Fibroblast of villous mesenchyme (primary cell): Measurements from ENCODE around the gene CHRDL2. TPM values are rescaled to one million over a fixed set of nuclear protein-coding genes. Genes with fewer than 3 reads are reported as not detected.

Source experiments
- DNase-seq: peaks from one replicate; pipeline ENCODE4 v3.0.0-alpha.2; 2010; ENCODE audit warnings: low read depth
- H3K4me3 ChIP-seq: 2 replicates; pipeline ENCODE4 v1.5.1; 2011; ENCODE audit warnings: low read depth, mild to moderate bottlenecking, low read length
- CTCF ChIP-seq: IDR thresholded peaks from 2 replicates; pipeline ENCODE4 v1.5.1; 2012; ENCODE audit warnings: low read depth, mild to moderate bottlenecking, low read length; ENCODE audit not compliant: insufficient read depth
- total RNA-seq: library from RNA; depleted of rRNA; stranded (reverse); fragments of >200 nt; gene quantifications from 2 replicates; pipeline ENCODE4 v1.2.3, GENCODE V29; 2012

CHRDL2 gene
- total RNA-seq, 1 donor: not detected

DNA sequence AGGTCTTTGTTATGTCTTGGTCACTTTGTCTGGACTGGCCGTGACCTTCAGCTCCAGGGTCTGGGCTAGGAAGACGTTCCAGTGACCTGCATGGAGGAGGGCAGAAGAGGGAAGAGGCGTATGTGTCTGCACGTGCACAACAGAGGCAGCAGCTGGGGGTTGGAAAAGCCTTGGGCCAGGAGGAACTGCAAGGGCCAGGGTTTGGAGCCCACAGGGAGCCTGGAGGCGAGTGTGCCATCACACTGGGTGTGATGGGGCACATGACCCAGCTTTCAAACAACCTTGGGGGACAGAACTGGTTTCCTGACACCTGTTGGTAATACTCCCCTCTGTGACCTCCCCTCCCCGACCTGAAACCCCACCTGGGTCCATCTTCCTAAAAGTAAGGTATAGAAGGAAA is 34.7 kb downstream of the CHRDL2 start:
- TF ChIP-seq CTCF: no peak
- H3K4me3 ChIP-seq: no peak overlapping the region
- peak; percentile 38 for DNase-seq

GRCh38 chr11:74695705-74696280 is 35.4 kb downstream of the CHRDL2 start:
- DNase-seq: peak; percentile 59
- no peak overlapping the region for H3K4me3 ChIP-seq
- TF ChIP-seq CTCF: peak; percentile 5

DNA sequence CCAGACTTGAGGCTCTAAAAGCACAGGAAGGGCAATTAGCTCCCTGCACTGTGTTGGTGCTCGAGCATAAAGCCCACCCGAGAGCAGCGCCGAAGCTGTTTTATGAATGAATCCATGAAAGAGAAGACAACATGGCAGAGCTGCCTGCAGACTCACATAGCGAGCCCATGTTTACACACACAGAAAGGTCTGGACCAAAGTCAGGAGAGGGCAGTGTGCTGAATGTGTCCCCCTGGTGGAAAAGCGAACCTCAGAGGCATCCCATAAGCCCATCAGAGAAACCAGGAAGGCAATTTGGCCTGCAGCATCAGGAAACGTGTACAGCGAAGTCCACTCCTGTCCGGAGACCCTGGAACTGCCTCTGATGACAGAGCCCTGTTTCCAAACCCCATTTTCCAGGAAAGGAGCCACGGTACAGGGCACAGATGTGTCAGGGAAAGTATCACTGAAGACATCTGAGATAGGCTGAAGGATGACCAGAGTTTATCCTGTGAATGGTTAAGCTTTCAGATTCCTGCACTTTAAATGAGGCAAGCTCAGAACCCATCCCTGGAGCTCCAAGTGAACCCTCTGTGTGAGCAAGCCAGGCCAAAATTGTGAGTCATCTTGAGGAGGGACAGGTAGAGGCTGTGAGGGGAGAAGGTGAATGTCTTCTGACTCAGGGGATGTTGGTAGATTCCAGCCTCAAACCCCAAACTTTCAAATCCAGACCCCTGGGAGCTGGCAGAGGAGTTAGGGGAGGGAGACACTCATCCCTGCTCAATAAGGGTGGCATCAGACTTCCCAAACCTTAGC is 36.9 kb downstream of the CHRDL2 start:
- peak; percentile 44 for DNase-seq
- TF ChIP-seq CTCF: peak; percentile 29
- H3K4me3 ChIP-seq: no peak overlapping the region

DNA sequence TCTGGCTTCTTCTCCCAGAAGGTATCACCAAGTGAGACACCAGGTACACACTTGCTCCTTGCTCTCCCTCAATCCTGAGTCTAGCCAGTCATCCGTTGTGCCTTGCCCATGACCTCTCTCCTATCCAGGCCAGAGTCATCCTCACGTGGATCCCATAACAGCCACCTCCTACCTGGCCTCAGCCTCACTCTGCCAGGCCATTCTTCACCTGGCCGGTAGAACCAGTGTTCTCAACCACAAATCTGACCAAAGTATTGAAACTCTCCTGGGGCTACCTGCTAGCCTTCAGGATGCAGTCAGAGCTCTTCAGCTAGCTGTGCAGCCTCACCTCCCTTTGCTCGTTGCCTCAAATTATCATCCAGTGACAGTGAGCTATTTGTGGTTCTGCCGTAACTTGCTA is 37.7 kb downstream of the CHRDL2 start:
- no peak for DNase-seq
- no peak for TF ChIP-seq CTCF
- no peak overlapping the region for H3K4me3 ChIP-seq

- DNase-seq: no peak
- no peak for TF ChIP-seq CTCF
- H3K4me3 ChIP-seq: no peak overlapping the region
Observed at GRCh38 chr11:74691755-74692154, 39.5 kb downstream of the CHRDL2 start.

GRCh38 chr11:74689666-74690065 is 41.6 kb downstream of the CHRDL2 start:
- DNase-seq: no peak
- no peak overlapping the region for H3K4me3 ChIP-seq
- no peak for TF ChIP-seq CTCF
